ENCODE results near the gene INPP5D. TPM values are rescaled to one million over a fixed set of nuclear protein-coding genes. Genes with fewer than 3 reads are reported as not detected.

The INPP5D gene
- total and polyA plus RNA-seq, 2 donors (not counting 1 experiment from before 2014, with no cell fraction given), result 0.01 to 0.33 TPM

GRCh38 chr2:233020454-233020853 is 39.7 kb upstream of the INPP5D start:
- DNase-seq (ENCODE audit: low read depth in 2 of 2), result no peak
- no peak overlapping the region for H3K4me3 ChIP-seq (replicated peaks in 1 of 4; ENCODE audit: control extremely low read depth in 1 of 4, insufficient read depth in 1 of 4, low read depth in 3 of 4, low read length in 4 of 4)
- no peak overlapping the region for H2AFZ ChIP-seq (ENCODE audit: low read length)
- no peaks in the 10 kb centered on the region for H3K27me3 ChIP-seq (ENCODE audit: control insufficient read depth, insufficient read depth, low read length)
- H3K4me2 ChIP-seq (ENCODE audit: extremely low read depth, insufficient read depth, low read length), result no peak overlapping the region
- no peaks in the 10 kb centered on the region for H4K20me1 ChIP-seq (ENCODE audit: control insufficient read depth, extremely low read depth, insufficient read depth, low read length)
- no peaks in the 10 kb centered on the region for H3K4me1 ChIP-seq (ENCODE audit: control insufficient read depth, extremely low read depth, insufficient read depth, low read length)
- H3K79me2 ChIP-seq (ENCODE audit: control insufficient read depth, insufficient read depth, low read length), result no peaks in the 10 kb centered on the region
- no peak overlapping the region for H3K27ac ChIP-seq (ENCODE audit: insufficient read depth, low read length)
- TF ChIP-seq, protein P1, sequence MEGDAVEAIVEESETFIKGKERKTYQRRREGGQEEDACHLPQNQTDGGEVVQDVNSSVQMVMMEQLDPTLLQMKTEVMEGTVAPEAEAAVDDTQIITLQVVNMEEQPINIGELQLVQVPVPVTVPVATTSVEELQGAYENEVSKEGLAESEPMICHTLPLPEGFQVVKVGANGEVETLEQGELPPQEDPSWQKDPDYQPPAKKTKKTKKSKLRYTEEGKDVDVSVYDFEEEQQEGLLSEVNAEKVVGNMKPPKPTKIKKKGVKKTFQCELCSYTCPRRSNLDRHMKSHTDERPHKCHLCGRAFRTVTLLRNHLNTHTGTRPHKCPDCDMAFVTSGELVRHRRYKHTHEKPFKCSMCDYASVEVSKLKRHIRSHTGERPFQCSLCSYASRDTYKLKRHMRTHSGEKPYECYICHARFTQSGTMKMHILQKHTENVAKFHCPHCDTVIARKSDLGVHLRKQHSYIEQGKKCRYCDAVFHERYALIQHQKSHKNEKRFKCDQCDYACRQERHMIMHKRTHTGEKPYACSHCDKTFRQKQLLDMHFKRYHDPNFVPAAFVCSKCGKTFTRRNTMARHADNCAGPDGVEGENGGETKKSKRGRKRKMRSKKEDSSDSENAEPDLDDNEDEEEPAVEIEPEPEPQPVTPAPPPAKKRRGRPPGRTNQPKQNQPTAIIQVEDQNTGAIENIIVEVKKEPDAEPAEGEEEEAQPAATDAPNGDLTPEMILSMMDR (conservative IDR thresholded peaks at IDR 0.05 in 1 of 2, IDR thresholded peaks at IDR 0.05 in 1 of 2; ENCODE audit: low read depth in 1 of 2, low read length in 2 of 2), result no peak
- TF ChIP-seq EZH2 (IDR thresholded peaks at IDR 0.05; ENCODE audit: low read length, missing control alignments), result no peak
- no peak overlapping the region for H3K9ac ChIP-seq (ENCODE audit: insufficient read depth, low read length)
- H3K9me3 ChIP-seq (ENCODE audit: control insufficient read depth, insufficient read depth, low read depth, low read length), result no peaks in the 10 kb centered on the region
- H3K36me3 ChIP-seq (ENCODE audit: control insufficient read depth, insufficient read depth, low read length), result no peaks in the 10 kb centered on the region

DNA sequence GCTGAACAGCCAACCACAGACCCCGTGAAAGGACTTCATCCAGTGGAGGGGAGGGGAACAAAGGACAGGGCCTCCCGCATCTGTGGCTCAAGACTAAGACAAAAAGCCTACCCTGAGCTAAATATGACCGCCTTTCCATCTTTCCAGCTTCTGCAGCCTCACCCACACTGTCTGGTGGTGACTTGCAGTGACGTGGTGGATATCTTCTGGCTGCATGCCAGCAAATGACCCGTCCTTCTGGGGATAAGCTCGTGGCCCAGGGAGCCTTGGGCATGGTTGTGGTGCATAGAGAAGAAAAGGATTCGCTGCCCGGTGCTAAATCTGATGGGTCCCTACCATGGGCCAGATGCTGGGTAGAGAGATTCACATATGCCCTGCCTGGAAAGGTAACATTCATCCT is 38.4 kb upstream of the INPP5D start:
- peak; percentile 5 to 38 for DNase-seq (ENCODE audit: low read depth in 2 of 2)
- TF ChIP-seq, protein P1 (conservative IDR thresholded peaks at IDR 0.05 in 1 of 2, IDR thresholded peaks at IDR 0.05 in 1 of 2; ENCODE audit: low read depth in 1 of 2, low read length in 2 of 2), result no peak
- no peak for TF ChIP-seq EZH2 (IDR thresholded peaks at IDR 0.05; ENCODE audit: low read length, missing control alignments)

GRCh38 chr2:233022561-233022960 is 37.6 kb upstream of the INPP5D start:
- no peak overlapping the region for H2AFZ ChIP-seq (ENCODE audit: low read length)
- H3K4me2 ChIP-seq (ENCODE audit: extremely low read depth, insufficient read depth, low read length), result no peak overlapping the region
- no peaks in the 10 kb centered on the region for H3K27me3 ChIP-seq (ENCODE audit: control insufficient read depth, insufficient read depth, low read length)
- H3K27ac ChIP-seq (ENCODE audit: insufficient read depth, low read length), result no peak overlapping the region
- H3K4me1 ChIP-seq (ENCODE audit: control insufficient read depth, extremely low read depth, insufficient read depth, low read length), result peaks cover 2% of the 10 kb centered on the region
- no peaks in the 10 kb centered on the region for H3K9me3 ChIP-seq (ENCODE audit: control insufficient read depth, insufficient read depth, low read depth, low read length)
- no peaks in the 10 kb centered on the region for H3K36me3 ChIP-seq (ENCODE audit: control insufficient read depth, insufficient read depth, low read length)
- H4K20me1 ChIP-seq (ENCODE audit: control insufficient read depth, extremely low read depth, insufficient read depth, low read length), result no peaks in the 10 kb centered on the region
- no peak overlapping the region for H3K4me3 ChIP-seq (replicated peaks in 1 of 4; ENCODE audit: control extremely low read depth in 1 of 4, insufficient read depth in 1 of 4, low read depth in 3 of 4, low read length in 4 of 4)
- no peaks in the 10 kb centered on the region for H3K79me2 ChIP-seq (ENCODE audit: control insufficient read depth, insufficient read depth, low read length)
- no peak overlapping the region for H3K9ac ChIP-seq (ENCODE audit: insufficient read depth, low read length)
- DNase-seq (ENCODE audit: low read depth in 2 of 2), result no peak
- TF ChIP-seq, protein P1 (conservative IDR thresholded peaks at IDR 0.05 in 1 of 2, IDR thresholded peaks at IDR 0.05 in 1 of 2; ENCODE audit: low read depth in 1 of 2, low read length in 2 of 2), result no peak
- TF ChIP-seq EZH2 (IDR thresholded peaks at IDR 0.05; ENCODE audit: low read length, missing control alignments), result no peak

More for the DNA sequence above, 38.4 kb upstream of the INPP5D start:
- H3K9ac ChIP-seq (ENCODE audit: insufficient read depth, low read length), result no peak overlapping the region
- H3K4me2 ChIP-seq (ENCODE audit: extremely low read depth, insufficient read depth, low read length), result no peak overlapping the region
- no peaks in the 10 kb centered on the region for H3K27me3 ChIP-seq (ENCODE audit: control insufficient read depth, insufficient read depth, low read length)
- H3K27ac ChIP-seq (ENCODE audit: insufficient read depth, low read length), result no peak overlapping the region
- H2AFZ ChIP-seq (ENCODE audit: low read length), result no peak overlapping the region
- H3K9me3 ChIP-seq (ENCODE audit: control insufficient read depth, insufficient read depth, low read depth, low read length), result no peaks in the 10 kb centered on the region
- no peaks in the 10 kb centered on the region for H4K20me1 ChIP-seq (ENCODE audit: control insufficient read depth, extremely low read depth, insufficient read depth, low read length)
- H3K4me3 ChIP-seq (replicated peaks in 1 of 4; ENCODE audit: control extremely low read depth in 1 of 4, insufficient read depth in 1 of 4, low read depth in 3 of 4, low read length in 4 of 4), result no peak overlapping the region
- H3K4me1 ChIP-seq (ENCODE audit: control insufficient read depth, extremely low read depth, insufficient read depth, low read length), result peaks cover 2% of the 10 kb centered on the region
- no peaks in the 10 kb centered on the region for H3K79me2 ChIP-seq (ENCODE audit: control insufficient read depth, insufficient read depth, low read length)
- H3K36me3 ChIP-seq (ENCODE audit: control insufficient read depth, insufficient read depth, low read length), result no peaks in the 10 kb centered on the region

All from fibroblast of lung (primary cell).